Endothelial cell of umbilical vein (primary cell): ENCODE data around the gene MACROD2. TPM values are rescaled to one million over a fixed set of nuclear protein-coding genes. Genes with fewer than 3 reads are reported as not detected.

ENCODE experiments used
- BruUV-seq: library from RNA; stranded (reverse); fragments of 400-500 nt; replicated peaks from 2 replicates; lab custom pipeline; 2021; lab: Mats Ljungman, UMichigan
- CTCF ChIA-PET: fragments of 300-600, 350-600 bp; sonication (Branson Sonifier 250); formaldehyde crosslinking; loops from one replicate; lab custom pipeline; 2021; ENCODE audit warnings: antibody characterized with exemption, inconsistent platforms; lab: Charles Lee
- POLR2A ChIA-PET: fragments of 300-600, 350-600 bp; sonication (Branson Sonifier 250); formaldehyde crosslinking; loops from one replicate; lab custom pipeline; 2021; ENCODE audit warnings: antibody characterized with exemption, inconsistent platforms; lab: Charles Lee
- DNase-seq: peaks from one replicate; pipeline ENCODE4 v3.0.0-alpha.2; 2011; ENCODE audit warnings: low read depth, low spot score
- FAIRE-seq: peaks from 2 replicates; lab custom pipeline; 2011; peaks lifted over from hg19 to GRCh38; lab: Jason Lieb, UNC
- H2AFZ ChIP-seq: 2 replicates; pipeline ENCODE4 v1.6.0; 2012; ENCODE audit warnings: low read depth, low read length, control low read depth, inconsistent platforms
- H3K27ac ChIP-seq: 2 replicates; pipeline ENCODE4 v1.5.1; 2011; ENCODE audit warnings: low read depth, mild to moderate bottlenecking, control low read depth, low read length, moderate library complexity; ENCODE audit not compliant: insufficient read depth
- H3K27me3 ChIP-seq, 2 experiments: 2 replicates each; pipeline versions ENCODE4 v1.6.0 to v1.6.1; 2011; ENCODE audit warnings: low read length in 2 of 2, mixed read lengths in 1 of 2; ENCODE audit not compliant: control insufficient read depth in 2 of 2, insufficient read depth in 2 of 2
- H3K36me3 ChIP-seq, 2 experiments: 2 replicates in 1 of 2; 3 replicates in 1 of 2; pipeline ENCODE4 v1.5.1; 2011; ENCODE audit warnings: low read length in 2 of 2, mild to moderate bottlenecking in 1 of 2, moderate library complexity in 1 of 2; ENCODE audit not compliant: control insufficient read depth in 2 of 2, insufficient read depth in 2 of 2; ENCODE audit errors: extremely low read depth in 1 of 2
- H3K4me1 ChIP-seq: 3 replicates; pipeline ENCODE4 v1.5.1; 2011; ENCODE audit warnings: mild to moderate bottlenecking, low read length; ENCODE audit not compliant: control insufficient read depth, insufficient read depth; ENCODE audit errors: extremely low read depth
- H3K4me2 ChIP-seq: 2 replicates; pipeline ENCODE4 v1.6.1; 2011; ENCODE audit warnings: low read length, control low read depth, mixed read lengths; ENCODE audit not compliant: insufficient read depth
- H3K4me3 ChIP-seq, 3 experiments: fragments of 200-600 bp in 1 of 3; sonication (generic), shearing (Covaris generic) in 1 of 3; replicated peaks in 1 of 3; 2 replicates each; pipeline ENCODE4 v1.5.1; 2011 to 2016; ENCODE audit warnings: control low read depth in 3 of 3, low read length in 3 of 3, mild to moderate bottlenecking in 2 of 3, inconsistent platforms in 1 of 3, low read depth in 1 of 3, moderate library complexity in 1 of 3; ENCODE audit not compliant: insufficient read depth in 1 of 3
- H3K79me2 ChIP-seq: 2 replicates; pipeline ENCODE4 v1.6.0; 2012; ENCODE audit warnings: low read length, inconsistent platforms; ENCODE audit not compliant: control insufficient read depth, insufficient read depth
- H3K9ac ChIP-seq: replicated peaks from 2 replicates; pipeline ENCODE3; 2011; ENCODE audit warnings: low read length, control low read depth; ENCODE audit not compliant: insufficient read depth; ENCODE audit errors: extremely low read depth
- H3K9me1 ChIP-seq: replicated peaks from 3 replicates; pipeline ENCODE4 v1.6.0; 2011; ENCODE audit warnings: mild to moderate bottlenecking, low read length; ENCODE audit not compliant: control insufficient read depth, insufficient read depth; ENCODE audit errors: extremely low read depth
- H3K9me3 ChIP-seq: replicated peaks from 2 replicates; pipeline ENCODE4 v1.5.1; 2012; ENCODE audit warnings: low read length, inconsistent platforms; ENCODE audit not compliant: control insufficient read depth, insufficient read depth
- H4K20me1 ChIP-seq: replicated peaks from 2 replicates; pipeline ENCODE3; 2011; ENCODE audit warnings: mild to moderate bottlenecking, low read length; ENCODE audit not compliant: control insufficient read depth, insufficient read depth; ENCODE audit errors: extremely low read depth
- EZH2 ChIP-seq: IDR thresholded peaks from 2 replicates; pipeline ENCODE4 v1.6.1; 2012; ENCODE audit warnings: borderline replicate concordance, low read depth, mild to moderate bottlenecking, moderate library complexity, low read length, inconsistent platforms; ENCODE audit not compliant: severe bottlenecking
- FOS ChIP-seq: IDR thresholded peaks from 2 replicates; pipeline ENCODE4 v1.6.1; 2011; ENCODE audit warnings: mild to moderate bottlenecking, low read length, moderate library complexity, borderline replicate concordance; ENCODE audit not compliant: insufficient read depth
- GATA2 ChIP-seq: IDR thresholded peaks from 2 replicates; pipeline ENCODE4 v1.7.0; 2011; ENCODE audit warnings: low read depth, mild to moderate bottlenecking, moderate library complexity, mixed read lengths, low read length; ENCODE audit not compliant: insufficient read length, insufficient read depth
- JUN ChIP-seq: IDR thresholded peaks from 2 replicates; pipeline ENCODE4 v1.6.1; 2011; ENCODE audit warnings: borderline replicate concordance, low read depth; ENCODE audit not compliant: insufficient read length, insufficient read depth
- MYC ChIP-seq: IDR thresholded peaks from one replicate; pipeline ENCODE4 v1.6.1; 2011; ENCODE audit warnings: mild to moderate bottlenecking, low read depth, low read length
- POLR2A ChIP-seq: IDR thresholded peaks from 2 replicates; pipeline ENCODE4 v1.6.1; 2012; ENCODE audit warnings: low read depth, mild to moderate bottlenecking, control low read depth, low read length
- POLR2AphosphoS5 ChIP-seq: IDR thresholded peaks from 2 replicates; pipeline ENCODE4 v1.6.1; 2012; ENCODE audit warnings: low read depth, mild to moderate bottlenecking, control low read depth, low read length, moderate library complexity; ENCODE audit not compliant: insufficient read depth
- dilution Hi-C: fragments of 300-500 bp; cut with MboI; formaldehyde crosslinking; loops from one replicate; pipeline ENCODE4 v1.15.0; 2019; ENCODE audit warnings: low sequenced_read_pairs; ENCODE audit not compliant: extremely low pct_ligation_motif_present
- intact Hi-C: fragments of 100-400 bp; cut with micrococcal nuclease; formaldehyde crosslinking; loops from one replicate; pipeline ENCODE4 v1.10.0; 2022
- polyA plus RNA-seq, 4 experiments: library from polyadenylated mRNA; depleted of rRNA in 3 of 4; stranded (reverse) in 3 of 4; unstranded in 1 of 4; fragments of >200 nt; gene quantifications; 2 replicates each; pipeline versions ENCODE4 v1.2.1 to v1.2.3, GENCODE V29; 2011 to 2012; ENCODE audit warnings: missing spikeins in 1 of 4
- total RNA-seq: library from RNA; stranded (reverse); gene quantifications from 2 replicates; pipeline ENCODE4 v1.2.3, GENCODE V29; 2021
- TF ChIP-seq, protein P1 (sequence below): IDR thresholded peaks from 2 replicates; pipeline ENCODE4 v1.6.1; 2011; ENCODE audit not compliant: insufficient read depth, insufficient read length
- TF ChIP-seq, protein P2 (sequence below), 2 donors: IDR thresholded peaks; 1 replicate in 1 of 2; 2 replicates in 1 of 2; pipeline ENCODE4 v1.5.1; 2011; ENCODE audit warnings: low read length in 2 of 2, mild to moderate bottlenecking in 2 of 2, moderate library complexity in 2 of 2, control low read depth in 1 of 2, inconsistent platforms in 1 of 2, low read depth in 1 of 2; ENCODE audit not compliant: insufficient read depth in 1 of 2; ENCODE audit errors: extremely low read depth in 1 of 2

Gene MACROD2
- total and polyA plus RNA-seq, 2 donors (not counting 3 experiments of a cell fraction or from before 2014, with no cell fraction given): 0.11 to 0.73 TPM

DNA sequence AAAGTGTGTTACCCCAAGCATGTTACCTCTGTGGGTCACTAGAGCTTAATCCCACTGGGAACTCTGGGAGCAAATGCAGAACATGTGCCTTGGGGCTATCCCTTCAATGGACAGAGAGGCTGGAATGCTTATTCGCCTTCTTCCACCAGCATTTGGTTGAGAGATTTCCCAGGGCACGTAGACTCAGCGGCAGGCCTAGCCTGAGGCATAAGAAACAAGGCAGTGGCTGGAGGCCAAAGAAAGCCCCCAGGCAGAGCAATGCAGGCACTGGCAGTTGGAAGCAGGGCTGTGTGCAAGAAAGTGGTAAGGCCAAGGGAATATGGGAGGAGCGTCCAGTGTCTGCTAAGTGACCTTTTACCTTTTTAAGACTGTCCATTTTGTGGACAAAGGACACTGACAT lies 456.1 kb downstream of the MACROD2 start:
- no peak for DNase-seq
- no peak overlapping the region for H3K4me2 ChIP-seq
- no peaks in the 10 kb centered on the region for H4K20me1 ChIP-seq
- no peaks in the 10 kb centered on the region for H3K9me3 ChIP-seq
- no peaks in the 10 kb centered on the region for H3K9me1 ChIP-seq
- dilution Hi-C loops: no loop called here
- intact Hi-C loops: no loop called here
- POLR2A ChIA-PET: no interaction called here
- no peaks in the 10 kb centered on the region for H3K36me3 ChIP-seq
- H2AFZ ChIP-seq: no peak overlapping the region
- CTCF ChIA-PET: no interaction called here
- no peak overlapping the region for H3K9ac ChIP-seq
- H3K4me1 ChIP-seq: peaks cover 8% of the 10 kb centered on the region
- no peaks in the 10 kb centered on the region for H3K79me2 ChIP-seq
- H3K27ac ChIP-seq: no peak overlapping the region
- no peak overlapping the region for H3K4me3 ChIP-seq
- BruUV-seq: no TSS peak
- no peak for TF ChIP-seq MYC
- TF ChIP-seq POLR2AphosphoS5: no peak
- TF ChIP-seq, protein P1, sequence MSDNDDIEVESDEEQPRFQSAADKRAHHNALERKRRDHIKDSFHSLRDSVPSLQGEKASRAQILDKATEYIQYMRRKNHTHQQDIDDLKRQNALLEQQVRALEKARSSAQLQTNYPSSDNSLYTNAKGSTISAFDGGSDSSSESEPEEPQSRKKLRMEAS: no peak
- no peak for TF ChIP-seq POLR2A
- TF ChIP-seq, protein P2, sequence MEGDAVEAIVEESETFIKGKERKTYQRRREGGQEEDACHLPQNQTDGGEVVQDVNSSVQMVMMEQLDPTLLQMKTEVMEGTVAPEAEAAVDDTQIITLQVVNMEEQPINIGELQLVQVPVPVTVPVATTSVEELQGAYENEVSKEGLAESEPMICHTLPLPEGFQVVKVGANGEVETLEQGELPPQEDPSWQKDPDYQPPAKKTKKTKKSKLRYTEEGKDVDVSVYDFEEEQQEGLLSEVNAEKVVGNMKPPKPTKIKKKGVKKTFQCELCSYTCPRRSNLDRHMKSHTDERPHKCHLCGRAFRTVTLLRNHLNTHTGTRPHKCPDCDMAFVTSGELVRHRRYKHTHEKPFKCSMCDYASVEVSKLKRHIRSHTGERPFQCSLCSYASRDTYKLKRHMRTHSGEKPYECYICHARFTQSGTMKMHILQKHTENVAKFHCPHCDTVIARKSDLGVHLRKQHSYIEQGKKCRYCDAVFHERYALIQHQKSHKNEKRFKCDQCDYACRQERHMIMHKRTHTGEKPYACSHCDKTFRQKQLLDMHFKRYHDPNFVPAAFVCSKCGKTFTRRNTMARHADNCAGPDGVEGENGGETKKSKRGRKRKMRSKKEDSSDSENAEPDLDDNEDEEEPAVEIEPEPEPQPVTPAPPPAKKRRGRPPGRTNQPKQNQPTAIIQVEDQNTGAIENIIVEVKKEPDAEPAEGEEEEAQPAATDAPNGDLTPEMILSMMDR (IDR thresholded peaks at IDR 0.05; ENCODE audit: extremely low read depth in 1 of 2, insufficient read depth in 1 of 2, low read depth in 1 of 2, low read length in 2 of 2): no peak
- no peak for TF ChIP-seq GATA2
- no peak for TF ChIP-seq JUN
- TF ChIP-seq EZH2: no peak
- no peak for TF ChIP-seq FOS
- H3K27me3 ChIP-seq: no peaks in the 10 kb centered on the region
- FAIRE-seq: no peak
